Endodermal cell (in vitro differentiated cells): ENCODE data around the gene LRBA. TPM values are rescaled to one million over a fixed set of nuclear protein-coding genes. Genes with fewer than 3 reads are reported as not detected.

ENCODE experiments used
- DNase-seq: peaks from one replicate; pipeline ENCODE4 v3.0.0-alpha.2; 2017
- H3K27ac ChIP-seq: 2 replicates; pipeline ENCODE4 v1.5.1; 2013; ENCODE audit warnings: mild to moderate bottlenecking, low read depth, low read length, moderate library complexity
- H3K27me3 ChIP-seq: 2 replicates; pipeline ENCODE4 v1.6.1; 2013; ENCODE audit warnings: mild to moderate bottlenecking, low read length, moderate library complexity; ENCODE audit not compliant: insufficient read depth, control insufficient read depth, poor library complexity, severe bottlenecking
- H3K36me3 ChIP-seq: 2 replicates; pipeline ENCODE4 v1.7.0; 2013; ENCODE audit warnings: mild to moderate bottlenecking, low read length, moderate library complexity; ENCODE audit not compliant: control insufficient read depth, insufficient read depth
- H3K4me1 ChIP-seq: one replicate; pipeline ENCODE4 v1.7.0; 2013; ENCODE audit warnings: low read length; ENCODE audit not compliant: control insufficient read depth, insufficient read depth
- H3K4me3 ChIP-seq: 2 replicates; pipeline ENCODE4 v1.5.1; 2013; ENCODE audit warnings: mild to moderate bottlenecking, low read length, moderate library complexity
- H3K9ac ChIP-seq: 2 replicates; pipeline ENCODE4 v1.6.1; 2013; ENCODE audit warnings: mild to moderate bottlenecking, low read length, moderate library complexity; ENCODE audit not compliant: poor library complexity, severe bottlenecking; ENCODE audit errors: extremely low read depth
- H3K9me3 ChIP-seq: 2 replicates; pipeline ENCODE4 v1.6.1; 2013; ENCODE audit warnings: mild to moderate bottlenecking, low read length, moderate library complexity; ENCODE audit not compliant: control insufficient read depth
- H3K27ac Mint-ChIP-seq: 2 replicates; pipeline ENCODE4 v1.8.0; 2020; ENCODE audit warnings: mixed read lengths
- H3K27me3 Mint-ChIP-seq: 2 replicates; pipeline ENCODE4 v1.8.0; 2021; ENCODE audit warnings: mild to moderate bottlenecking, mixed read lengths; ENCODE audit not compliant: insufficient read depth
- H3K36me3 Mint-ChIP-seq: 2 replicates; pipeline ENCODE4 v1.8.0; 2020; ENCODE audit warnings: low read depth, mixed read lengths
- H3K4me1 Mint-ChIP-seq: 2 replicates; pipeline ENCODE4 v1.8.0; 2020; ENCODE audit warnings: mixed read lengths
- H3K4me3 Mint-ChIP-seq: 2 replicates; pipeline ENCODE4 v1.8.0; 2020; ENCODE audit warnings: mild to moderate bottlenecking, moderate library complexity, mixed read lengths
- H3K9me3 Mint-ChIP-seq: 2 replicates; pipeline ENCODE4 v1.8.0; 2020; ENCODE audit warnings: mild to moderate bottlenecking, mixed read lengths
- CTCF ChIP-seq: fragments of 200-600 bp; sonication (generic); conservative IDR thresholded peaks from 2 replicates; pipeline ENCODE4 v1.5.0; 2021; ENCODE audit warnings: antibody characterized with exemption, mild to moderate bottlenecking
- WGBS, 2 experiments: methylation state at CpG; one replicate each; pipeline versions ENCODE4 v1.1.5 to v1.1.7; 2013; ENCODE audit warnings: missing lambda C conversion rate in 2 of 2, mixed read lengths in 1 of 2; ENCODE audit not compliant: insufficient coverage in 1 of 2, insufficient read length in 1 of 2; 5-methylcytosine and 5-hydroxymethylcytosine counted together
- total RNA-seq, 2 donors: library from RNA; stranded (reverse); fragmentation: NEBNext Ultra II Directional in 1 of 2; extraction: Animal tissue kit (Norgen Biotek cat#: 25700) in 1 of 2; gene quantifications; 2 replicates in 1 of 2; 3 replicates in 1 of 2; pipeline ENCODE4 v1.2.1, GENCODE V29; 2021

LRBA gene
- total RNA-seq, 2 donors from 2014 or later: 77.3 to 95.9 TPM

- no peaks in the 10 kb centered on the region for H3K9me3 Mint-ChIP-seq
- Histone ChIP-seq H3K4me1 (peaks cover 9% of the 10 kb centered on the region), H3K9me3 (no peaks in the 10 kb centered on the region), H3K4me3 (no peak overlapping the region), H3K27me3 (no peaks in the 10 kb centered on the region), H3K36me3 (no peaks in the 10 kb centered on the region), H3K27ac (no peak overlapping the region), H3K9ac (no peak overlapping the region)
- no peak for DNase-seq
- H3K36me3 Mint-ChIP-seq: no peaks in the 10 kb centered on the region
- no peaks in the 10 kb centered on the region for H3K27me3 Mint-ChIP-seq
- no peak overlapping the region for H3K4me3 Mint-ChIP-seq
- peaks cover 12% of the 10 kb centered on the region for H3K4me1 Mint-ChIP-seq
- TF ChIP-seq CTCF: no peak
- no peak overlapping the region for H3K27ac Mint-ChIP-seq
These were observed 683.0 kb downstream of the LRBA start for GRCh38 chr4:150332086-150332485.

- Mint-ChIP-seq H3K4me1 (peaks cover 24% of the 10 kb centered on the region), H3K9me3 (no peaks in the 10 kb centered on the region), H3K27me3 (peaks cover 3% of the 10 kb centered on the region), H3K36me3 (peaks cover 7% of the 10 kb centered on the region), H3K4me3 (no peak overlapping the region), H3K27ac (no peak overlapping the region)
- peaks cover 8% of the 10 kb centered on the region for H3K9me3 ChIP-seq
- H3K4me3 ChIP-seq: no peak overlapping the region
- H3K27ac ChIP-seq: no peak overlapping the region
- H3K36me3 ChIP-seq: peaks cover 14% of the 10 kb centered on the region
- H3K4me1 ChIP-seq: peaks cover 10% of the 10 kb centered on the region
- no peaks in the 10 kb centered on the region for H3K27me3 ChIP-seq
- no peak for TF ChIP-seq CTCF
- no peak overlapping the region for H3K9ac ChIP-seq
- no peak for DNase-seq
These were observed 685.7 kb downstream of the LRBA start for GRCh38 chr4:150329373-150329772.

GRCh38 chr4:150328496-150328895 is 686.6 kb downstream of the LRBA start:
- Mint-ChIP-seq H3K27ac (no peak overlapping the region), H3K9me3 (no peaks in the 10 kb centered on the region), H3K27me3 (peaks cover 3% of the 10 kb centered on the region), H3K4me3 (no peak overlapping the region), H3K4me1 (peaks cover 26% of the 10 kb centered on the region), H3K36me3 (peaks cover 7% of the 10 kb centered on the region)
- Histone ChIP-seq H3K9ac (no peak overlapping the region), H3K27ac (no peak overlapping the region), H3K4me1 (peaks cover 10% of the 10 kb centered on the region), H3K9me3 (peaks cover 8% of the 10 kb centered on the region), H3K4me3 (no peak overlapping the region), H3K27me3 (no peaks in the 10 kb centered on the region), H3K36me3 (peaks cover 14% of the 10 kb centered on the region)
- no peak for TF ChIP-seq CTCF
- 93% methylated on average over 2 of the region's 2 CpGs; no CpG with 5 or more reads in 1 of the 2 experiments for WGBS, 2 experiments
- DNase-seq: no peak
